Smooth muscle cell (in vitro differentiated cells): ENCODE data around the gene PNMA8B. TPM values are rescaled to one million over a fixed set of nuclear protein-coding genes. Genes with fewer than 3 reads are reported as not detected.
"Not testable (repeated sequence)": the region's sequence is repeated elsewhere in the genome, so short reads cannot be mapped to it uniquely, and the experiment has no call there.

Source experiments
- DNase-seq: peaks from one replicate; lab custom pipeline; 2025; ENCODE audit not compliant: unreplicated experiment; lab: John Stamatoyannopoulos, UW
- H2AFZ ChIP-seq: fragments of 200-600 bp; sonication (generic); 2 replicates; pipeline ENCODE4 v1.6.0; 2016; ENCODE audit warnings: antibody characterized with exemption, low read depth, mild to moderate bottlenecking
- H3F3A ChIP-seq: fragments of 200-600 bp; sonication (generic); 2 replicates; pipeline ENCODE4 v1.6.0; 2017; ENCODE audit warnings: antibody characterized with exemption, low read depth
- H3K27ac ChIP-seq: fragments of 200-600 bp; sonication (generic); 2 replicates; pipeline ENCODE4 v1.5.1; 2016; ENCODE audit warnings: low read depth, mild to moderate bottlenecking
- H3K27me3 ChIP-seq: fragments of 200-600 bp; sonication (generic); 2 replicates; pipeline ENCODE4 v1.6.1; 2016; ENCODE audit warnings: low read depth, mild to moderate bottlenecking
- H3K36me3 ChIP-seq: fragments of 200-600 bp; sonication (generic); 2 replicates; pipeline ENCODE4 v1.5.1; 2016; ENCODE audit warnings: low read depth
- H3K4me1 ChIP-seq: fragments of 200-600 bp; sonication (generic); 2 replicates; pipeline ENCODE4 v1.5.1; 2016; ENCODE audit warnings: low read depth
- H3K4me2 ChIP-seq: fragments of 200-600 bp; sonication (generic); 2 replicates; pipeline ENCODE4 v1.6.0; 2016; ENCODE audit warnings: mild to moderate bottlenecking
- H3K4me3 ChIP-seq: fragments of 200-600 bp; sonication (generic); 2 replicates; pipeline ENCODE4 v1.5.1; 2016; ENCODE audit warnings: mild to moderate bottlenecking
- H3K79me2 ChIP-seq: fragments of 200-600 bp; sonication (generic); 2 replicates; pipeline ENCODE4 v1.6.0; 2016; ENCODE audit warnings: low read depth, mild to moderate bottlenecking
- H3K9ac ChIP-seq: fragments of 200-600 bp; sonication (generic); 2 replicates; pipeline ENCODE4 v1.6.0; 2016; ENCODE audit warnings: low read depth
- H3K9me3 ChIP-seq: fragments of 200-600 bp; sonication (generic); replicated peaks from 2 replicates; pipeline ENCODE4 v1.5.1; 2016; ENCODE audit warnings: low read depth
- H4K20me1 ChIP-seq: fragments of 200-600 bp; sonication (generic); 2 replicates; pipeline ENCODE4 v1.6.0; 2016; ENCODE audit warnings: low read depth
- CTCF ChIP-seq: fragments of 200-600 bp; sonication (generic); IDR thresholded peaks from 2 replicates; pipeline ENCODE4 v1.5.1; 2017; ENCODE audit warnings: borderline replicate concordance, mild to moderate bottlenecking, antibody characterized with exemption; ENCODE audit not compliant: insufficient read depth, poor library complexity, severe bottlenecking
- WGBS: methylation state at CpG from one replicate; pipeline ENCODE4 v1.1.7; 2016; ENCODE audit warnings: low lambda C conversion rate; 5-methylcytosine and 5-hydroxymethylcytosine counted together
- polyA plus RNA-seq: library from polyadenylated mRNA; unstranded; fragments of >200 nt; fragmentation: Nextera tagmentation; extraction: Ambion mirVana; gene quantifications from 2 replicates; pipeline ENCODE4 v1.2.1, GENCODE V29; 2016
- total RNA-seq: library from RNA; depleted of rRNA; stranded (reverse); fragments of >200 nt; gene quantifications from 2 replicates; pipeline ENCODE4 v1.2.3, GENCODE V29; 2014

Gene PNMA8B
- total and polyA plus RNA-seq, 2 experiments from 2014 or later: 1.0 to 1.2 TPM

- Histone ChIP-seq H3K79me2 (no peaks in the 10 kb centered on the region), H3K4me1 (no peaks in the 10 kb centered on the region), H3F3A (no peaks in the 10 kb centered on the region), H3K36me3 (no peaks in the 10 kb centered on the region), H3K27me3 (no peaks in the 10 kb centered on the region), H3K4me2 (no peak overlapping the region), H3K9ac (no peak overlapping the region), H3K27ac (no peak overlapping the region), H3K4me3 (no peak overlapping the region), H2AFZ (no peak overlapping the region), H3K9me3 (no peaks in the 10 kb centered on the region), H4K20me1 (no peaks in the 10 kb centered on the region)
- WGBS: 78% methylated on average over 23 of the region's 25 CpGs
- TF ChIP-seq CTCF: no peak
- no peak for DNase-seq
These were observed 33.2 kb upstream of the PNMA8B start for GRCh38 chr19:46528601-46529590.

- H3K79me2 ChIP-seq, H3K36me3 ChIP-seq, DNase-seq, H3K27me3 ChIP-seq, H3K9me3 ChIP-seq, H3K27ac ChIP-seq, H3K9ac ChIP-seq, H3F3A ChIP-seq, H3K4me1 ChIP-seq, H4K20me1 ChIP-seq, H3K4me2 ChIP-seq, H3K4me3 ChIP-seq, H2AFZ ChIP-seq: not testable (repeated sequence)
- WGBS: 93% methylated on average over 18 of the region's 18 CpGs
These were observed 31.1 kb upstream of the PNMA8B start for GRCh38 chr19:46526801-46527200.

GRCh38 chr19:46524308-46524707 lies 28.6 kb upstream of the PNMA8B start:
- Histone ChIP-seq H2AFZ (no peak overlapping the region), H4K20me1 (no peaks in the 10 kb centered on the region), H3K9me3 (no peaks in the 10 kb centered on the region), H3K9ac (no peak overlapping the region), H3K27ac (no peak overlapping the region), H3K79me2 (no peaks in the 10 kb centered on the region), H3K4me2 (no peak overlapping the region), H3K36me3 (no peaks in the 10 kb centered on the region), H3K27me3 (no peaks in the 10 kb centered on the region), H3K4me1 (no peaks in the 10 kb centered on the region), H3F3A (no peaks in the 10 kb centered on the region), H3K4me3 (no peak overlapping the region)
- no peak for DNase-seq
- 91% methylated on average over 2 of the region's 2 CpGs for WGBS
- no peak for TF ChIP-seq CTCF

- H2AFZ ChIP-seq, H3K27me3 ChIP-seq, H3K4me2 ChIP-seq, H4K20me1 ChIP-seq, H3K9me3 ChIP-seq, H3K4me3 ChIP-seq, H3F3A ChIP-seq, H3K36me3 ChIP-seq, H3K4me1 ChIP-seq, H3K9ac ChIP-seq, DNase-seq, H3K27ac ChIP-seq, H3K79me2 ChIP-seq: not testable (repeated sequence)
- 84% methylated on average over 4 of the region's 4 CpGs for WGBS
These were observed 27.3 kb upstream of the PNMA8B start for GRCh38 chr19:46522988-46523387.
